A673 (cell line): ENCODE results near the gene CDKAL1.

ENCODE experiments used
- CTCF ChIP-seq: fragments of 300-800, 200-600 bp; sonication (generic); conservative IDR thresholded peaks from 2 replicates; pipeline ENCODE4 v1.5.1; 2017; ENCODE audit warnings: low read depth, mild to moderate bottlenecking, antibody characterized with exemption, low read length, moderate library complexity, mixed read lengths
- EZH2 ChIP-seq: fragments of 200-600 bp; sonication (generic); IDR thresholded peaks from 2 replicates; pipeline ENCODE4 v1.6.1; 2017; ENCODE audit warnings: borderline replicate concordance, low read depth, mild to moderate bottlenecking, mixed read lengths, antibody characterized with exemption, low read length; ENCODE audit not compliant: poor library complexity, severe bottlenecking

- TF ChIP-seq CTCF (no peak), EZH2 (no peak)
Observed at GRCh38 chr6:21132856-21133838, 598.9 kb downstream of the CDKAL1 start.
